Lower lobe of right lung (tissue), 2 donors: ENCODE results near the gene SCTR. TPM values are rescaled to one million over a fixed set of nuclear protein-coding genes. Genes with fewer than 3 reads are reported as not detected.

ENCODE experiments used
- ATAC-seq, 2 donors: fragments of 200-7000 bp; cut with Tn5 transposase; one replicate each; pipeline ENCODE4 v1.9.1; 2020 to 2022; ENCODE audit warnings: mild to moderate bottlenecking in 2 of 2, moderate library complexity in 2 of 2
- DNase-seq: peaks from one replicate; pipeline ENCODE4 v3.0.0-alpha.2; 2020
- H3K27ac ChIP-seq: fragments of 200-600 bp; one replicate; pipeline ENCODE4 v1.8.0; 2022
- H3K27me3 ChIP-seq: fragments of 200-600 bp; one replicate; pipeline ENCODE4 v1.8.0; 2022; ENCODE audit warnings: low read depth
- H3K36me3 ChIP-seq: fragments of 200-600 bp; one replicate; pipeline ENCODE4 v1.8.0; 2022; ENCODE audit warnings: mild to moderate bottlenecking
- H3K4me1 ChIP-seq: fragments of 200-600 bp; one replicate; pipeline ENCODE4 v1.8.0; 2022
- H3K4me3 ChIP-seq: fragments of 200-600 bp; one replicate; pipeline ENCODE4 v1.8.0; 2022; ENCODE audit warnings: mild to moderate bottlenecking
- H3K9me3 ChIP-seq: fragments of 200-600 bp; one replicate; pipeline ENCODE4 v1.8.0; 2022
- CTCF ChIP-seq: fragments of 200-600 bp; IDR thresholded peaks from one replicate; pipeline ENCODE4 v1.8.0; 2022; ENCODE audit warnings: antibody characterized with exemption, mild to moderate bottlenecking
- intact Hi-C: fragments of 100-400 bp; cut with DNase I; formaldehyde crosslinking; loops from one replicate; pipeline ENCODE4 v1.11.0; 2022
- total RNA-seq: library from RNA; stranded (reverse); fragmentation: NEBNext Ultra II Directional; extraction: Animal tissue kit (Norgen Biotek cat#: 25700); gene quantifications from one replicate; pipeline ENCODE4 v1.2.1, GENCODE V29; 2021
- donor health status: DM: no; HTN: yes; CAD: no; lungs with severe emphysema.

The SCTR gene
- total RNA-seq, 1 donor from 2014 or later: 13.2 TPM

GRCh38 chr2:119488245-119489214 lies 35.8 kb downstream of the SCTR start:
- peak overlapping the region; percentile 58 for H3K27ac ChIP-seq
- intact Hi-C loops: no loop called here
- H3K36me3 ChIP-seq: no peaks in the 10 kb centered on the region
- no peak for TF ChIP-seq CTCF
- DNase-seq (no peak), ATAC-seq (peak; percentile 42 to 55)
- H3K27me3 ChIP-seq: no peaks in the 10 kb centered on the region
- H3K4me1 ChIP-seq: peaks cover 60% of the 10 kb centered on the region
- no peak overlapping the region for H3K4me3 ChIP-seq
- no peaks in the 10 kb centered on the region for H3K9me3 ChIP-seq

- ATAC-seq (peak; percentile 76 to 80), DNase-seq (peak; percentile 74)
- H3K4me3 ChIP-seq: no peak overlapping the region
- H3K27me3 ChIP-seq: no peaks in the 10 kb centered on the region
- intact Hi-C loops: no loop called here
- no peak for TF ChIP-seq CTCF
- peak overlapping the region; percentile 47 for H3K27ac ChIP-seq
- no peaks in the 10 kb centered on the region for H3K9me3 ChIP-seq
- H3K4me1 ChIP-seq: peaks cover 68% of the 10 kb centered on the region
- H3K36me3 ChIP-seq: no peaks in the 10 kb centered on the region
These were observed 36.6 kb downstream of the SCTR start for GRCh38 chr2:119487434-119488244.

GRCh38 chr2:119486886-119487285 lies 37.4 kb downstream of the SCTR start:
- no peak overlapping the region for H3K27ac ChIP-seq
- intact Hi-C loops: no loop called here
- ATAC-seq: no peak

GRCh38 chr2:119486196-119486827 lies 38.0 kb downstream of the SCTR start:
- Histone ChIP-seq H3K27ac (no peak overlapping the region), H3K4me1 (peaks cover 74% of the 10 kb centered on the region), H3K9me3 (no peaks in the 10 kb centered on the region), H3K27me3 (no peaks in the 10 kb centered on the region), H3K4me3 (no peak overlapping the region), H3K36me3 (no peaks in the 10 kb centered on the region)
- ATAC-seq: no peak
- no peak for DNase-seq
- no peak for TF ChIP-seq CTCF
- intact Hi-C loops: no loop called here

More at GRCh38 chr2:119486886-119487285, 37.4 kb downstream of the SCTR start:
- Histone ChIP-seq H3K4me1 (peaks cover 74% of the 10 kb centered on the region), H3K9me3 (no peaks in the 10 kb centered on the region), H3K27me3 (no peaks in the 10 kb centered on the region), H3K36me3 (no peaks in the 10 kb centered on the region), H3K4me3 (no peak overlapping the region)
- TF ChIP-seq CTCF: no peak
- no peak for DNase-seq
